ENCODE results near the gene HS3ST4.

Gene HS3ST4

GRCh38 chr16:25691519-25692091, at the start of gene HS3ST4:
HS3ST4 (plus strand) TSS chr16:25691959.
- Histone ChIP-seq H3K9ac (ENCODE audit: low read length) (no peak within 1 kb of the TSS), H4K20me1 (ENCODE audit: insufficient read depth, low read length) (no peaks in the 10 kb centered on the region), H3K27ac (ENCODE audit: low read length) (no peak within 1 kb of the TSS), H3K4me2 (ENCODE audit: low read length) (no peak within 1 kb of the TSS), H3K27me3 (ENCODE audit: low read depth, low read length) (peaks cover 12% of the 10 kb centered on the region), H3K9me3 (ENCODE audit: insufficient read depth, low read length) (no peaks in the 10 kb centered on the region), H3K79me2 (ENCODE audit: low read length) (no peaks in the 10 kb centered on the region), H3K36me3 (replicated peaks; ENCODE audit: low read depth, low read length) (no peaks in the 10 kb centered on the region), H2AFZ (ENCODE audit: low read depth, low read length) (no peak within 1 kb of the TSS), H3K4me1 (ENCODE audit: low read length) (no peaks in the 10 kb centered on the region), H3K4me3 (ENCODE audit: low read length) (no peak within 1 kb of the TSS)
- TF ChIP-seq CTCF (IDR thresholded peaks at IDR 0.05; ENCODE audit: low read depth, low read length) (no peak), EZH2phosphoT487 (IDR thresholded peaks at IDR 0.05; ENCODE audit: low read depth) (no peak)

- H3K4me3 ChIP-seq (ENCODE audit: low read length), result no peak overlapping the region
- no peaks in the 10 kb centered on the region for H3K9me3 ChIP-seq (ENCODE audit: insufficient read depth, low read length)
- H2AFZ ChIP-seq (ENCODE audit: low read depth, low read length), result no peak overlapping the region
- TF ChIP-seq EZH2phosphoT487 (IDR thresholded peaks at IDR 0.05; ENCODE audit: low read depth) (no peak), CTCF (IDR thresholded peaks at IDR 0.05; ENCODE audit: low read depth, low read length) (no peak)
- no peak overlapping the region for H3K27ac ChIP-seq (ENCODE audit: low read length)
- no peaks in the 10 kb centered on the region for H4K20me1 ChIP-seq (ENCODE audit: insufficient read depth, low read length)
- H3K9ac ChIP-seq (ENCODE audit: low read length), result no peak overlapping the region
- H3K4me1 ChIP-seq (ENCODE audit: low read length), result no peaks in the 10 kb centered on the region
- H3K79me2 ChIP-seq (ENCODE audit: low read length), result no peaks in the 10 kb centered on the region
- no peaks in the 10 kb centered on the region for H3K36me3 ChIP-seq (replicated peaks; ENCODE audit: low read depth, low read length)
- H3K4me2 ChIP-seq (ENCODE audit: low read length), result no peak overlapping the region
- H3K27me3 ChIP-seq (ENCODE audit: low read depth, low read length), result peaks cover 5% of the 10 kb centered on the region; the same call in 1 of the 2 replicates
Observed at GRCh38 chr16:25643633-25644032, 48.1 kb upstream of the HS3ST4 start.

- H3K4me1 ChIP-seq (ENCODE audit: low read length), result peaks cover 5% of the 10 kb centered on the region
- no peaks in the 10 kb centered on the region; the same call in 1 of the 2 replicates for H3K27me3 ChIP-seq (ENCODE audit: low read depth, low read length)
- TF ChIP-seq EZH2phosphoT487 (IDR thresholded peaks at IDR 0.05; ENCODE audit: low read depth), result no peak
- TF ChIP-seq CTCF (IDR thresholded peaks at IDR 0.05; ENCODE audit: low read depth, low read length), result no peak
- H3K79me2 ChIP-seq (ENCODE audit: low read length), result no peaks in the 10 kb centered on the region
- no peak overlapping the region for H3K27ac ChIP-seq (ENCODE audit: low read length)
- no peak overlapping the region for H3K4me3 ChIP-seq (ENCODE audit: low read length)
- H3K36me3 ChIP-seq (replicated peaks; ENCODE audit: low read depth, low read length), result no peaks in the 10 kb centered on the region
- no peak overlapping the region for H2AFZ ChIP-seq (ENCODE audit: low read depth, low read length)
- no peaks in the 10 kb centered on the region for H4K20me1 ChIP-seq (ENCODE audit: insufficient read depth, low read length)
- H3K9ac ChIP-seq (ENCODE audit: low read length), result no peak overlapping the region
- H3K4me2 ChIP-seq (ENCODE audit: low read length), result no peak overlapping the region
- no peaks in the 10 kb centered on the region for H3K9me3 ChIP-seq (ENCODE audit: insufficient read depth, low read length)
Observed at GRCh38 chr16:25656639-25657038, 35.1 kb upstream of the HS3ST4 start.

- TF ChIP-seq CTCF (IDR thresholded peaks at IDR 0.05; ENCODE audit: low read depth, low read length), result no peak
- TF ChIP-seq EZH2phosphoT487 (IDR thresholded peaks at IDR 0.05; ENCODE audit: low read depth), result no peak
- H3K9me3 ChIP-seq (ENCODE audit: insufficient read depth, low read length), result no peaks in the 10 kb centered on the region
- no peaks in the 10 kb centered on the region for H3K36me3 ChIP-seq (replicated peaks; ENCODE audit: low read depth, low read length)
- no peak overlapping the region for H3K9ac ChIP-seq (ENCODE audit: low read length)
- no peaks in the 10 kb centered on the region for H3K4me1 ChIP-seq (ENCODE audit: low read length)
- no peaks in the 10 kb centered on the region for H3K27me3 ChIP-seq (ENCODE audit: low read depth, low read length)
- H3K4me2 ChIP-seq (ENCODE audit: low read length), result no peak overlapping the region
- H3K79me2 ChIP-seq (ENCODE audit: low read length), result no peaks in the 10 kb centered on the region
- H2AFZ ChIP-seq (ENCODE audit: low read depth, low read length), result no peak overlapping the region
- no peak overlapping the region for H3K27ac ChIP-seq (ENCODE audit: low read length)
- H3K4me3 ChIP-seq (ENCODE audit: low read length), result no peak overlapping the region
- H4K20me1 ChIP-seq (ENCODE audit: insufficient read depth, low read length), result no peaks in the 10 kb centered on the region
Observed at GRCh38 chr16:25676820-25677219, 14.9 kb upstream of the HS3ST4 start.
